Kidney capillary endothelial cell (primary cell): ENCODE data around the gene FCGR2B.
"Not testable (repeated sequence)": the region's sequence is repeated elsewhere in the genome, so short reads cannot be mapped to it uniquely, and the experiment has no call there.

Experiments
- DNase-seq: peaks from one replicate; pipeline ENCODE4 v3.0.0-alpha.2; 2018; ENCODE audit warnings: low spot score

FCGR2B gene

GRCh38 chr1:161706113-161706481 is 43.2 kb downstream of the FCGR2B start:
- DNase-seq, result no peak

DNA sequence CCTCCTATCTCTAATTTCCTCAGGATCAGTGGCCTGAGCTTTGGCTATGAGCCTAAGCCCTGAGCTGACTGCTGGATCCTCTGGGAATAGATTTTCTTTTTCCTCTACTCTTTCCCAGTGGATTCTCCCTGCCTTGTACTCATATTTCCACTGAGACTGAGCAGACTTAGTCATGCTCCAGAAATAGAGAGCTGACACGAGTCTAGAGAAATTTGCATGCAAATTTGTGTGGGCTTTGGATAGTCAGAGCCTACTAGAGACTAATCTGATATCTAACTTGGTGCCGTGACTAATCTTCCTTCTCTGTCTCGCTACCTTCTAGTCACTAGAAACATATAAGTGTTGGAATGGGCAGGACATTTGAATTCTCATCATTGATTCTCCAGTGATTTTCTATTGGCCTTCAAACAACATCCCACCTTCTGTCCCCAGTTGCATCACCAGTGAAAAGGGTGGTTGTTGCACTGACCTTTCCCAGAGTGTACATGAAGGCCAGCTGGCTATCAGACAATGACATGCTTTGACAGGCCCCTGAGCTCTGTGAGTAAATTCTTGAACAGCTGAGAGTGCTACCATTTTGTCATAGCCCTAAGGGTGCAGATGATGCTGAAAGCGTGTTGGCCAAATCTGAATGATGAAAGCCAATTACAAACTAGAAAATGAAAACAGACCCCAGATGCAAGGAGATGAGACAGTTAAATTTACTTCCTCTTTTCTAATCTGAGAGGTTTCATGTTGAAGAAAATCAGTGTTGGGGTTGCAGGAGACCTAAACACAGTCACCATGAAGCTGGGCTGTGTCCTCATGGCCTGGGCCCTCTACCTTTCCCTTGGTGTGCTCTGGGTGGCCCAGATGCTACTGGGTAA is 43.8 kb downstream of the FCGR2B start, which contains the start of gene FCRLA:
Gene FCRLA, plus strand, starts transcription at position 748 of the 866 bp plus-strand sequence. Its CDS starts 36 bp downstream, at position 784.
- peak; percentile 87 for DNase-seq

- no peak for DNase-seq
Observed at GRCh38 chr1:161707503-161707902, 44.6 kb downstream of the FCGR2B start.

- no peak for DNase-seq
Observed at GRCh38 chr1:161709373-161709772, 46.4 kb downstream of the FCGR2B start.

DNA sequence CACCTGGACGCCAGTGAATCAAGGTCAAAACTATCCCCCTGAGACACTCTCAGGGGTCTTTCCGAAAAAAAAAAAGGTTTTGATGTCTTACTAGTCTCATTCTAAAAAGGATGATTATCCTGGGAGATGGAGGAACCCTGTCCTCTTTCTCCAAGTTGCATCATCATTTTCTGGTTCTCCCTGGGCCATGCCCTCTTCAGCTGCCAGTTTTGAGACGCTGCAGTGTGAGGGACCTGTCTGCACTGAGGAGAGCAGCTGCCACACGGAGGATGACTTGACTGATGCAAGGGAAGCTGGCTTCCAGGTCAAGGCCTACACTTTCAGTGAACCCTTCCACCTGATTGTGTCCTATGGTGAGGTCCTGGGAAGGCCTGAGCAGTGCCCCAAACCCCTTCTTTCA is 47.6 kb downstream of the FCGR2B start:
- DNase-seq, result no peak

DNA sequence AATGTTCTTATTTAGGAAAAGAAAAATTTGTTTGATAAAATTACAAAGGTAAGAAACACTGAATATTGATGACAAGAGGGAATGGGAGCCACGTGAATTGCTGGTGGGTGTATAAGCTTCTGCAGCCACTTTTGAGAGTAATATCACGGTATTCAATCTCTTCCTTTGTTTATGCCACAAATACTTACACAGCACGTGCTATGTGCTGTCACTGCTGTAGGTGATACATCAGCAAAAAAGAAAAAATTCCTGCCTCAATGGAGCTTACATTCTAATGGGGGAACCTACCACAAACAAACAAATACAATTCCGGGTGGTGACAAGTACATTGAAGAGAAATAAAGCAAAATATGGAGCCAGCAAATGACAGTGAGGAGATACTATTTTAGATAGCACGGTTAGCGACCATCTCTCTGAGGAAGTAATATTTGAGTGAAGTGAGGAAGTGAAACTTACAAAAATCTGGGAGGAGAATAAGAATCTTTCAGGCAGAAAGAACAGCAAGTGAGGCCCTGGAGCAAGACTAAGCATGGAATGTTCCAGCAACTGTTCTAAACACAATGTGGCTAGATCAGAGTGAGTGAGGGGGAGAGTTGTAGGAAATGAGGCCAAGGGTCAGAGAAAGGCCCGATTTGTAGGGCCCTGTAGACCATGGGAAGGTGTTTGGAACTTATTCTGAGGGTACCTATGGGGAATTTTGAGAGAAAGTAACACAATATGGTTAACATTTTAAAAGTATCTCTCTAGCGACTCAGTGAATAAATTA is 55.8 kb downstream of the FCGR2B start:
- DNase-seq, result no peak

- no peak for DNase-seq
Observed at GRCh38 chr1:161719325-161719611, 56.3 kb downstream of the FCGR2B start.

DNA sequence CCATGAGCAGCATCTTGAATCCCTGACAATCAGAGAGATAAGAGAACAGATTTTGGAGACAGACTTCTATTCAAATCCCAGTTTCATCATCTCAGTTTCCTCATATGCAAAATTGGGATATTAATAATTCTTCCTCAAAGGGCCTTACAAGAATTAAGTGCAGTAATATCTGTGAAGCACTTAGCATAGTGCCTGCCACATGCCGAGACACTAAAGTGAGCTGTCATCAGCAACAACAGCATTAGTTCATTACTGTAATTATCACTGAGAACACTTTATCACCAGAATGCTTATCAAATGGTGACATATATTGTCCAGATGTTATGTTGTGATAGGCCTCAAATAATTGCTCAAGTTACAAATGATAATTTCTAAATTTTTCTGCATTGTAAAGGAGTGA is 57.5 kb downstream of the FCGR2B start:
- DNase-seq, result no peak

GRCh38 chr1:161720956-161721737 is 58.2 kb downstream of the FCGR2B start, which contains the start of gene FCRLB:
TSS of gene FCRLB (plus strand) at chr1:161721544. CDS start at chr1:161722673, 1,129 bp downstream.
- no peak for DNase-seq

DNA sequence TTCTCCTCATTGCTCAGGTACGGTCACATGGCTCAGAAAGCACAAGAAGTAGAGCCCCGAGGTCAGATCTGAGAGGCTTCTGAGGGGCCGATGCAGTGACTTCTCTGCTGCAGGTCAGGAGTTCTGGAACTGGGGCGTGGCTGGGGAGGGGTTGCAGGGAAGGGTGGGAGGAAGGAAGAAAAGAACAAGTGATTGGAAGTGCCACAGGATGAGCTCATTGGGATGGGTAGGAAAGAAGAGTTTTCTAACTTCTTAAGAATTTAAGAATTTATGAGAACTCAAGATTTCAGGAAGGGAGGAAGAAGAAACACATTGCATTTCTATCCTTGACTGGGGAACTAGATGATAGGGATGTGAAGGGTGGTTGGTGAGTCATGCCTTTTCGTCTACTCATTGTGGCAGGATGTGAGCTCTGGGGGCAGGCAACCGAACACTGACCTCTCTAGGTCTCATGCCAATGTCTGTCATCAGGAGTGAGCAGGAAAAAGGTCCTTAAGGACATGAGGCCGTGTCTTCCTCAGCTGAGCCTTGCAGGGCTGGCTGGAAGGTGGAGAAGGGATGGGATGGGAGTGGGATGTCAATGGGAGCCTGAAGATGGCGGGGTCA is 58.9 kb downstream of the FCGR2B start:
- peak; percentile 68 for DNase-seq

DNA sequence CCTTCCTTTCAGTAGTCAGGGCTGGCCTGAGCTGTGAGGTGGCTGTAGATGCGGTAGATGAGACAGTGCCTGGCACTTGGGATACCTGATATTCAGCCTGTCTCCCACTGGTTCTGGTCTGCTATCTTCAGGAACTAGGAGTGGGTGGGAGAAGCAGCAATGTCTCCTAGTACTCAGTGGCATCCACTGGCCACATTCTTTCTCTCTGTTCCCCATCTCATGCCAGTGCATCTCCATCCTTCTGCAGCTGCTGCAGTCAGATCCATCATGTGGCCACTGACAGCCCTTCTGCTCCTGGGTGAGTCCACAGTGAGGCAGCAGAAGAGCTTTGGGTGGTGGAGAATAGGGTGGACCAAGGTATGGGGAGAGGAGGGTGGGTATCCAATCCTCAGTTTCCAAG is 59.5 kb downstream of the FCGR2B start:
- DNase-seq, result no peak

GRCh38 chr1:161723459-161724141 is 60.7 kb downstream of the FCGR2B start:
- no peak for DNase-seq

GRCh38 chr1:161725258-161725907 is 62.4 kb downstream of the FCGR2B start:
- DNase-seq, result not testable (repeated sequence)

DNA sequence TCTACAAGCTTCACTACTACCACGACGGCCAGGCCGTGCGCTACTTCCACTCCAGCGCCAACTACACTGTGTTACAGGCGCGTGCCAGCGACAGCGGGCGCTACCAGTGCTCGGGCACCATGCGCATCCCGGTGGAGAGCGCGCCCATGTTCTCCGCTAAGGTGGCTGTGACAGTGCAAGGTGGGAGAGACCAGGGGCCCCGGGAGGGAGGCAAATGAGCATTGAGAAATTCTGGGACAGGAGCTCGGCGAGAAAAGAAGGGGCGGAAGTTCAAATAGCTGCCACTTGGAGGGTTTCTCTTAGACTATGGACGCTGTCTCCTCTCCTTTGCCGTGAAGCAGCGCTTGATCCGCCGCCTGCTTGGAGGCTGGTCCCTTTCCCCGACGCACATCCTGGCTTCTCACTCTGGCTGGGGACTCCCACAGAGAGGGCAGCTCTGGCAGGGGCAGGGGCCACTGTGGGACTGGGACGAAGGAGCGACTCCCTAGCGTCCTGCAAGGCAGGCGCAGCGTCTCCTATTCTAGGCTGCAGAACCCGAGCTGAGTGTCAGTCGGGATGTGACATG is 63.0 kb downstream of the FCGR2B start:
- peak; percentile 68 for DNase-seq

GRCh38 chr1:161726473-161727255 is 63.7 kb downstream of the FCGR2B start:
- DNase-seq, result peak; percentile 70

DNA sequence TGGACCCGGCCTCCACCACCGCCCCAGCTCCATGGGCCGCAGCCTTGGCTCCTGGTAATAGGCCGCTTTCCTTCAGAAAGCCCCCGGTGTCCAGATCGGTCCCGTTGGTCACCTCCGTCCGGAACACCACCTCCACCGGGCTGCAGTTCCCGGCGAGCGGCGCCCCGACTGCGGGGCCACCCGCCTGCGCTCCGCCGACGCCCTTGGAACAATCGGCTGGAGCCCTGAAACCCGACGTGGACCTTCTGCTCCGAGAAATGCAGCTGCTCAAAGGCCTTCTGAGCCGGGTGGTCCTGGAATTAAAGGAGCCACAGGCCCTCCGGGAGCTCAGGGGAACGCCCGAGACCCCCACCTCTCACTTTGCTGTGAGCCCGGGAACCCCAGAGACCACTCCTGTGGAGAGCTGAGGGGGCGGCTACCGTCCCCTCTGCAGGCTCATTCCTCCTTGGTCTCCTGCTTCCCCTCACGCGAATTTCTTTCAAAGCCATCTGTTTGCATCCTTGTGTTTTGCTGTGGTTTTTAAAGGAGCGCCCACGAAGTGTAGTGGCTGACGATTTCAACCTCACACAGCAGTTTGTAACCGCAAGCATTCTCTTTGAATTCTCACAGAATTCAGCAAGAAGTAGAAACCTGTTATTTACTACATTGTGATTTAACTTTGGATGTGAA is 64.4 kb downstream of the FCGR2B start:
- DNase-seq, result no peak
